ENCODE results near the gene LCOR.

GRCh38 chr10:97017474-97017903, 185.4 kb downstream of the LCOR start:
- TF ChIP-seq, protein P1, sequence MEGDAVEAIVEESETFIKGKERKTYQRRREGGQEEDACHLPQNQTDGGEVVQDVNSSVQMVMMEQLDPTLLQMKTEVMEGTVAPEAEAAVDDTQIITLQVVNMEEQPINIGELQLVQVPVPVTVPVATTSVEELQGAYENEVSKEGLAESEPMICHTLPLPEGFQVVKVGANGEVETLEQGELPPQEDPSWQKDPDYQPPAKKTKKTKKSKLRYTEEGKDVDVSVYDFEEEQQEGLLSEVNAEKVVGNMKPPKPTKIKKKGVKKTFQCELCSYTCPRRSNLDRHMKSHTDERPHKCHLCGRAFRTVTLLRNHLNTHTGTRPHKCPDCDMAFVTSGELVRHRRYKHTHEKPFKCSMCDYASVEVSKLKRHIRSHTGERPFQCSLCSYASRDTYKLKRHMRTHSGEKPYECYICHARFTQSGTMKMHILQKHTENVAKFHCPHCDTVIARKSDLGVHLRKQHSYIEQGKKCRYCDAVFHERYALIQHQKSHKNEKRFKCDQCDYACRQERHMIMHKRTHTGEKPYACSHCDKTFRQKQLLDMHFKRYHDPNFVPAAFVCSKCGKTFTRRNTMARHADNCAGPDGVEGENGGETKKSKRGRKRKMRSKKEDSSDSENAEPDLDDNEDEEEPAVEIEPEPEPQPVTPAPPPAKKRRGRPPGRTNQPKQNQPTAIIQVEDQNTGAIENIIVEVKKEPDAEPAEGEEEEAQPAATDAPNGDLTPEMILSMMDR (IDR thresholded peaks at IDR 0.05) = no peak
- TF ChIP-seq POLR2AphosphoS5 (IDR thresholded peaks at IDR 0.05) (no peak), POLR2A (IDR thresholded peaks at IDR 0.05) (no peak)
